GM18867 (cell line): ENCODE results near the gene ANKRD1.
"Not testable (repeated sequence)": the region's sequence is repeated elsewhere in the genome, so short reads cannot be mapped to it uniquely, and the experiment has no call there.

Experiments
- ATAC-seq: cut with Tn5 transposase; IDR thresholded peaks from one replicate; pipeline ENCODE4 v1.9.1; 2021; ENCODE audit warnings: mild to moderate bottlenecking, moderate library complexity; ENCODE audit not compliant: unreplicated experiment

Gene ANKRD1

DNA sequence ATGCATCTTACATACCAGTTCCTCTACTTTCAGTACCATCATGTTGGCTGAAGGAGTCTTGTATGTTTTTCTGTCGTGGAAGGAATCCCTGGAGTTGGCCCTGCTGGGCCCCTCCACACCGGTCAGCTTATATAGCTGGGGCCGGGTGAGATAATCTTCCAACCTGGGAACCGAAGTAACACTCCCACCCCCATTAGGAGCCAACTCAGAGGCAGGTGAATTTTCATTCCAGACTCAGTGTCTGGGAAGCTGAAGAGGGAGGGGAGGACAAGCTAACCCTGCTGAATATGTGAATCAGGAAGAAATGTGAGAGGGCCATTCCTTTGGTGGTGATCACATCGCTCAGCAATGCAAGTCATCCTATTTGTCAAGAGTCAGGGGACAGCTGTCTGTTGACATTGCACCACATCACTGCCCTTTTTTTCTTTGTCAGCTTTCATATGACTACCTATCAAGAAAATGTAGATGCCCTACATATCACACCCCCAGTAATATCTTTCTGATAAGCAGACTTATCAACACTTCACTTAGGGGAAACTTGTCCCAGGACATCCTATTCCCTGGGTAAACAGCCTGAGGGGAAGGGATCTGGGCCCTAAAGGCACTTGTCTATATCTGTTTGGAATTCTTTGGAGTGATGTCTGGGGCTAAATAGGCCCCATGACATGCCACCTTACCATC lies at the start of gene ANKRD1:
ANKRD1 (minus strand) TSS at position 102 of the 681 bp plus-strand sequence; CDS start at position 42, 60 bp downstream.
- ATAC-seq: no peak

DNA sequence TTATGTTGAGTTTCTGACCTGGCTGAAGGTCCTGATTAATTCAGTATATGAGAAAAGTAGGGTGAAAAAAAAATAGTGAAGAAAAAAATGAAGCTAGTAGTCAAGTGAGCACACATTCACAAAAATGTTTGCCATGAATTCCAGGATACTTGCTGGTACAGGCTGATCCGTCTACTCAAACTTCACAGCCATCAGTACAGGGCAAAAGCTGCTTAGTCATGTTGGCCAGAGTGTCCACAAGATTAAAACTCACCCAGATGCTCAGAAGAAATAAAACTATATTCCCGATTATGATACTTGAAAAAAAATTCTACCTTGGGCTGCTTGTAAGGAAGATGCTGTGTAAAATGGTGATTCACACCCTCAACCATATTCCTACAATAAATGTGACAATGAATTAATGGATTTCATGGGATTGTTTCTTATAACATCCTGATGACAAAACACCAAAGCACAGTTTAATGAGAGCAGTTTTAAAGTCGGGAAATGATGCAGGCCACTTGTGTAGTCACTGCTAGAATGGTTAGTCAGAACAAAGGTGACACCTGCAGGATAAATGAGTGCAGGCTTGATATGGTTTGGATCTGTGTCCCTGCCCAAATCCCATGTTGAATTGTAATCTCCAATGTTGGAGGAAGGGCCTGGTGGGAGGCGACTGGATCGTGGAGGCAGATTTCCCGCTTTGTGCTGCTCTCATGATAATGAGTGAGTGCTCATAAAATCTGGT lies 49.2 kb upstream of the ANKRD1 start:
- no peak for ATAC-seq

DNA sequence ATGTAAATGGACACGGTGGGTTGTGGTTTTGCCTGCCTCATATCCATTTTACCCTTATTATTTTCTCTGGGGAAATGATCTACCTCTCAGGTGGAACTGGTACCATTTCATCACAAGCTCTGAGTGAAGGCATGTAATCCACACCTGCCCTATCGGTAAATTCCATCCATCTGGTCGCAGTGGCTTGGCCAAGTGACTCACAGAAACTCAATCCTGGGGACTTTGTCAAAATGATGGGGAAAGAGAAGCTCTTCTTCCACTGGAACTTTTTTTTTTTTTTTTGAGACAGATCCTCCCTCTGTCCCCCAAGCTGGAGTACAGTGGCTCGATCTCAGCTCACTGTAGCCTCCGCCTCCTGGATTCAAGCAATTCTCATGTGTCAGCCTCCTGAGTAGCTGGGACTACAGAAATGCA lies 48.2 kb upstream of the ANKRD1 start:
- ATAC-seq: no peak

DNA sequence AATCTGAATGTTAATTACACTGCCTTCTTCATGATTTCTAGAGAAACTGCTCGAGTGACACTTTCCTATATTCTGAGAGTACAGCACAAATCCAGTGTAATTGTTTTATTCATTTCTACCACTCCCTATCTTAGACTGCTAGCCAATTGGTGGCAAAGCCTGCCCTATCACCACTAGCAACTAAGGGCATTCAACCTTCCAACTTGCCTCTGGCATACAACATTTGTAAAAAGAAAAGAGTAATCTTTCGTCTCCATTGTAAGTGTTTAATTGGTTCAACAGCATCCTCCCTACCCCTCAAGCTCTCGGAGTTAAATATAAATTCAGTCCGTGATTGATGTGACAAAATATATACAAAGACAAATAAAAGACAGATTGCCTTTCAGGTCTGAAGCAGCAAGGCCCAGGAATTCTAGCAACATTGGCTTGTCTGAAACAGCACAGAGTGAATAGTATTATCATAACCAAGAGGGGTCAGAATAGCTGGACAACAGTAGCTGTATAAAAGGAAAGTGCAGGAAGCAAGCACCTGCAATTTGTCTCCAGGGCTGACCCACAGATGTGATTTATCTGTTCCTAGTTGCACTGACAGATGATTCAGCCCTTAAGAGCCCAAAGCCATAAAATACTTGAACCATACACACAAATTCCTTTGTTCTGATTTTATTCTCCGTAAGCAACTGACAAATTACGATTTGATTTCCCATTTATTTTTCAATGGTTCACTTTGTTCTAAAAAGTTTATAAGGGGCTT lies 47.6 kb upstream of the ANKRD1 start:
- ATAC-seq: no peak

DNA sequence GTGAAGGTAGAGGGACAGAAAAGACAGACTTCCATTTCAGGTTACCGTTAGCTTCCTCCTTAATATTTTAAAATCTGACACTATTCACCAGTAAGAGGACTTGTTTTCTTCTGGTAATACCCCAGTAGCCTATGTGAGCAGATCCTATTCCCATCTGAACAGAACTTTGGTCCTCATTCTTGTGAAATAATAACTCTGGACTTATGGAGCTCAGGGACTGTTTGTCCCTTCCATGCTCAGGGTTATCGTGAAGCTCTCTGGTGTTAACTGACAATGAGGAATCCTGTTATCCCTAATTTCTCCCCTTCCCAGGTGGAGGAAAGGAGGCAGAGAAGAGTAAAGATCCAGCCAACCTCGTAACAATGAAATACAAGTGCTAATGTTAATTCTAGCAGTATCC lies 47.0 kb upstream of the ANKRD1 start:
- ATAC-seq: no peak

DNA sequence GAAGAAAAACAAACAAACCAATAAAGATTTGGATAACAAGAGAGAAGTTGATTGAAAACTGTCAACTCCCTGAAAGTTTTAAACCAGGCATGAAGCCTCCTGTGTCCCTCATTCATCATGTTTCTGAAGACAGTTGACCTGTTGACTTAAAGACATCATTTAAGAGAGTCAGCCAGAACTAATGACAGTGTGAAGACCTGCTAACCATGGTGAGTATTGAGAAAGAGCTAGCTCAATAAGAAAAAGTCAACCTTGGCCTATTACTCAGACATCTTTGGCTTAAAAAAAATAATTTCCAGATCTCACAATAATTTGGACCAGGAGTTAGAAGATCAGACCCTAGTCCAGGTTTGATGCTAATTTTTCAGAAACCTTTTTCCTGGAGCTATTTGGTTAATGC lies 45.3 kb upstream of the ANKRD1 start:
- no peak for ATAC-seq

DNA sequence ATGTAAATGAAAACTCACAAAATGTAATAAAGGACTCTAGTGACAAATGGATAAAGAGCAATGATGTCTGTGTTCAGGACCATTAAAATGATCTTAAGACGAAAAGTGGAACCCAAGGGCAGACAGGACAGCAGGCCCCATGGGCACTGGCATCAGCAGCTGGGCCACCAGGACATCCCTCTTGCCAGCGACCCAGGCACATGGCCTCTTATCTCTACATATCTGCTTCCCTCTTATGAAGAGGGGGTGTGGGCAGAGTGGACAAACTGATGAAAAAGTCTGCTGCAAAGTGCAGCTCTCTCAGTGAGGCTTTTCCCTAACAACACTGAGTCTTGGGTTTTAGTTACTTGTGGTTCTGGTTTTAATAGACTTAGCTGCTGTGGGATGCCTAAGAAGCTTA lies 44.8 kb upstream of the ANKRD1 start:
- no peak for ATAC-seq

DNA sequence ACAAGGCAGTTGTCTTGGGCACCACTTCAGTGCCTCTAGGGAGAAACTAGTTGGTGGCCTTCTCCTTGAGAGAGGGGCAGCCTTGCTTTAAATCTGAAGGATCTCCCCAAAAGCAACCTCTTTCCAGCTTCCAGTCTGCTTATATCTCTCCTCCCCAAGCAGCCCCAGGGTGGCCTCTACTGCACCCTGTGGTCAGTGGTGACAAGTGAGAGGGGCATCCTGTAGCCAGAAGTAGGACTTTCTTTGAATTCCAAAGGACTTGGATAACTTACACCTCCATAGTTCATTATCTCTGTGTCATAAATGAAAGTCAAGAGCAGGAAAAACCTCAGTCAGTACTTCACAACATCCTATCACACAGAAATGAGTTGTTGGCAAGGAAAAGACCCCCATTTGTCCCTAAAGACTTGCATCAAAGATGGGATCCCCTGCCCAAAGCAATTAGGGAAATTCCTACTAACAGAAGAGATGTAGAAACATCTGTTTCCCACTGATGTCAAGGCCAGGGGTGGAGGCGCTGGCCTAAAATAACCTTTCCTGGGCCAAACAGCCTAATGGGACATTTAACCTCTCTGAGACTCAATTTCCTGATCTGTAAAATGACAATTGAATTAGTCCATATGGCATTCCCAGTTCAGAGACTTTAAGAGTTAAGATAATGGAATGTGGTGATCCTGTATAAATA lies 44.0 kb upstream of the ANKRD1 start:
- ATAC-seq: no peak

DNA sequence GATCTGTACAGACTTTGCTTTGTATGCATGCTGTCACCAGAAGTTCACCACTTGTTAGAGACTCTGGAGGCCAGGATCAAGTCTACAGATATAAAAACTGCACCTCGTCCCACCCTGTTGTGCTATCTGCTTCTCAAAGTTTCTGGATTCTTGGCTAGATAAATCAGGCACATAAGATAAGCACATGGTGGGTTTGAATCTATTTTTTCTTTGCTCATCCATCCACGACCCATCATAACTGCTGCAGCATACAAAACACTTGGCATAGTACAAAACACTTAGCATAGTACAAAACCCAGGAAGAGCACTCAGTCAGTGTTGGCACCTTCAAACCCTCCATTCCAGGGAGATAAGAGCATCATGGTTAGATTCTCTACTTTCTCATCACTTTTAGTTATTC lies 42.4 kb upstream of the ANKRD1 start:
- no peak for ATAC-seq

DNA sequence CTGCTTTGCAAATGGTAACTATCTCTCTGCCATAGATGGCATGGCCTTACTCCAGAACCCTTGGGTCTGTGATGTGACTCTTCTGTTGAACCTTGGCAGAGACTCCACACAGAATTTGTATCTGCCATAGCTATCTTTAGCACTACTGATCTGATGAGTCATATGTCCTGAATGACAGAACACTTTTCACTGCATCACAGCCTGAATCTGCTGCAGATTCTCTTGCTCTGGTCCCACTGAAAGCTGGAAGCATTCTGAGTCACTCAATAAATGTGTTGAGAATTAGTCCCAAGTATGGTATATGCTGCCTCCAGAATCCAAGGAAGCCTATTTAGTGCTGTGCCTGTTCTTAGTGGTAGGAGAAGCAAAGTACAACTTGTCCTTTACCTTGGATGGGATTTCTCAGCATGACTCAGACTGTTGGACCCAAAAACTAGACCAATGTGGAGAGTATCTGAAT lies 39.5 kb upstream of the ANKRD1 start:
- peak; percentile 66 for ATAC-seq

DNA sequence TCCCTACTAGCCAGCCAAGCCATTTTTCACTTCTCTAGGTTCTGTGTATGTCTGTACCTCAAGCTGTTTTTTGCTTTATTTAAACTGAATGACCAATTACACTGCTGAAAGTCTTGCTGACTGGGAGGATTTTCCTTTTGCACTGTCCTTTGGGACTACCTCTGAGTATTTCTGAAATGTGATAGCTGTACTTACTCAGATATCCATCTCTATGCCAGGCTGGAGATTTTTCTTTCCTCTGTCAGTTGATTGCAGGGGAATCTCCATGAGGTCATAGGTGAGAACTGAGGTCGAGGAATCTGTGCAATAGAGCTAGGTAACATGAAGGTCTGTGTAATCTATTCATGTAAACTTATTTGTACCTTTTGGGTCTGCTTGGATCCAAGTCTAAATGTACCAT lies 38.9 kb upstream of the ANKRD1 start:
- ATAC-seq: peak; percentile 10

DNA sequence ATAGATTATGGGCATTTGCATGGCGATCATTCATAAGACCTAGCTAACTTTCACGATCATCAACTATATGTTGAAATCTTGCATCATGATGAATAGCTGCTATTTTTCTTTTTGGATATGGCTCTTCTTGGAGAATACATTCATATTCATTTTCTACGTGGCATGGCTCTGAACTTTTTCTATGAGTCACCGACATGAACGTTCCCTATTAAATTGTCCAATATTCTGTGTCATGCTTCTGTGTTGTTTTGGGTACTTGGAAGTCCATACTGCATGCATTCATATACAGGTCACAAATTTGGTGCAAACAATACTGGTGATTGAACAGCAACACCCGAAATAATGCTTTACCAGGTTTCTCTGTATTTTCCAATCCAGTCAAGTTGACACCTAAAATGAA lies 37.9 kb upstream of the ANKRD1 start:
- no peak for ATAC-seq

DNA sequence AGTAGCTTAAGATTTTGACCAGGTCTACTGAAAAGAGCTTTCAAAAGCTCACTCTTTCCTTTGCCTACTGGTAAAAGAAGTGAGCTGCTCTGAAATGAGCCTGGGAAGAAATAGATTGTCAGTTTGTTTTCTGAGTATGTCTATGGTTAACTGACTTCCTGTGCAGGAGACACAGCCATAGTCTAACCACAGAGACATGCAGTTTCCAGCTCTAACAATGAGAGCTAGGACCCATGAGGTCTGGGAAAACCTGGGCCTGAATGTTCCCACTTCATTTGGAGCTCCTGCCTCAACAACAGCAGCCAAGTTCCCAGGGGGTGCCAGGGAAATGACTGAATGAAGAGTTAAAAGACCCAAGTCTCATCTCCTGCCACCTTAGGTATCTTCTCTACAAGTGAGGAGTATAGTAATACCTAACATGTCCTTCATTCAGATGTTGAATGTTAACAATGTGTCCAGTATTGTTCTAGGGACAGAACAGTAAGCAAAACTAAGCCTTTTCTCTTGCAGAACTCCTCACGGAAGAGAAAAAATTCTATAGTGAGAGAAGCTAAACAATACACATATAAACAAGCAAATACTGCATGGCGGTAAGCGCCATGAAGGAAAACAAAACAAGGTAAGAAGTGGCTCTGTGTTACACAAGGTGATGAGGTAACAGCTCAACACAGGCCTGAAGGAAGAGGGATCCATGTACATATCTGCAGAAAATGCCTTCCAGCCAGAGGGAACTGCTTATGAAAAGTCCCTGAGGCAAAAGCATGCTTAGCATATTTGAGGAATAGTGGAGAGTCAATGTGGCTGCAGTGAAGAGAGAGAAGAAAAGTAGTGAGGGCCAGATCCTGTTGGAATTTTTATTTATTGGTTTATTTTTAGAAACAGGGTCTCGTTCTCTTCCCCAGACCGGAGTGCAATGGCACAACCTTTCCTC lies 26.4 kb upstream of the ANKRD1 start:
- ATAC-seq: no peak

DNA sequence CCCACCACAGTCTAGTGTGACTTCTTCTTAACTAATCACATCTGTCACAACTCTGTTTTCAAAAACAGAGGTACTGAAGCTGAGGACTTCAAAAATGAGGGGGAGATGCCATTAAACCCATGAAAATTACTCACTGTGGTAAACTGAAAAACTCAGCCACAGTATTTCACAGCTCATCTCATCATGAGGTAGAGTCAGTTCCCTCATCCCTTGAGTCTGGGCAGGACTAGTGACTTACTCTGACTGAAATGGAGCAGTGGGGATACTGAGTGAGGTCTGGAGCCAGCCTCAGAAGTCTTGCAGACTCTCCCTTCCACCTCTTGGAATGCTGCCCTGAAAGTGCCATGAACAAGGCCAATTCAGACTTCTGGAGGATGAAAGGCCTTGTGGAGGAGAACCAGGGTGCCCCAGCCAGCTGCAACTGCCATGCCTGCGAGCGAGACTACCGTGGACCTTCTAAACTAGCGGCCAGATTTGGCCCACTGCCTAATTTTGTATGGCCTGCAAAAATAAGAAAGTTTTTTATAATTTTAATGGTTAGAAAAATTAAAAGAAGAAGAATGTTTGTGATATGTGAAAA lies 24.7 kb upstream of the ANKRD1 start:
- ATAC-seq: no peak

DNA sequence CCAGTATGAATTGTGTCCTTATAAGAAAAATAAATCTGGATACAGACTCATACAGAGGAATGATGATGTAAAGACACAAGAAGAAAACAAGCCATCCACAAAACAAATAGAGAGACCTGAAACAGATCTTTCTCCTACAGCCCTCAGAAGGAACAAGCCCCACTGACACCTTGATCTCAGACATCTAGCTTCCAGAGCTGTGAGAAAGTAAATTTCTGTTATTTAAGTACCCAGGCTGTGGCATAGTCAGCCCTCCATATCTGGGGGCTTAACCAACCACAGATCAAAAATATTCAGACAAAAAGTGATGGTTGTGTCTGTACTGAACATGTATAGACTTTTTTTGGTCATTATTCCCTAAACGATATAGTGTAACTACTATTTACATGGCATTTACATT lies 23.9 kb upstream of the ANKRD1 start:
- ATAC-seq: no peak

DNA sequence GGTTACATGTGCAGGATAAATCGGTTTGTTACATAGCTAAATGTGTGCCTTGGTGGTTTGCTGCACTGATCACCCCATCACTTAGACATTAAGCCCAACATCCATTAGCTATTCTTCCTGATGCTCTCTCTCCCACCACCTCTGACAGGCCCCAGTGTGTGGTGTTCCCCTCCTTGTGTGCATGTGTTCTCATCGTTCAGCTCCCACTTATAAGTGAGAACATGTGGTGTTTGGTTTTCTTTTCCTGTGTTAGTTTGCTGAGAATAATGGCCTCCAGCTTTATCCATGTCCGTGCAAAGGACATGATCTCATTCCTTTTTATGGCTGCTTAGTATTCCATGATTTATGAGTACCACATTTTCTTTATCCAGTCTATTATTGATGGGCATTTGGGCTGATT lies 22.1 kb upstream of the ANKRD1 start:
- ATAC-seq: not testable (repeated sequence)

DNA sequence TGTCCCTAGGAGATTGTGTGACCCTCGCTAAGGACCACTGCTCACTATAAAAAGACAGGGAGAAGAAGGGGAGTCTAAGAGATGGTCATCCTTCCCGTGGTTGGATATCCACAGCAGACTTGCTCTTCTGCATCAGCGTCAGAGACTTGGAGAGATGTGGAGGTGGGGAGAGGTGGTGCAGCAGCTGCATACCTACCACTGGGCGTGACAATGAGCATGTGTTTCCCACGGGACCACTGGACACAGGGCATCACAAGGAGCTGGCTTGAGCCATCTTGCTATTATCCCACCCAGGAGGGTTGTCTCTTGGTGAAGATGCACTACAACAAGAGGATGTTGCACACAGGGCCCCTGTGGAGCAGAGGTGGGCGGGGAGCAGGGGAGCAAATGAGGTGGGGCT lies 18.8 kb upstream of the ANKRD1 start:
- ATAC-seq: no peak

DNA sequence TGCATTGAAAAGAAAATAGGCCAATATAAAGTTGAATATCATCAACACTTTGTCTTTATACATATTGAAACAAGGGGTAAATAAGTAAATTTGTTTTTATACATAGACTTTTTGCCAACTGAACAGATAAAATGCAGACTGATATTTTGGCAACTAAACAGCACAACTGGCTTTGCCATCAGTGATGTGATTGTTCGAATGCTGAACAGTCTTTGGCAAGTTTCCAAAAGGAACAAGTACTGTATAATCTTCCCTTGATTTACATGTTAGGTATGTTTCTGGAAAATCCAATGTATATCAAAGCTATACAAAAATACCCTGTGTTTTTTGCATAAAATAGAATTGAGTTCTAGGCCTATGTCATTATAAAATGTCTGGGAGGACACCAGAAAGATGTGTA lies 18.2 kb upstream of the ANKRD1 start:
- ATAC-seq: no peak

DNA sequence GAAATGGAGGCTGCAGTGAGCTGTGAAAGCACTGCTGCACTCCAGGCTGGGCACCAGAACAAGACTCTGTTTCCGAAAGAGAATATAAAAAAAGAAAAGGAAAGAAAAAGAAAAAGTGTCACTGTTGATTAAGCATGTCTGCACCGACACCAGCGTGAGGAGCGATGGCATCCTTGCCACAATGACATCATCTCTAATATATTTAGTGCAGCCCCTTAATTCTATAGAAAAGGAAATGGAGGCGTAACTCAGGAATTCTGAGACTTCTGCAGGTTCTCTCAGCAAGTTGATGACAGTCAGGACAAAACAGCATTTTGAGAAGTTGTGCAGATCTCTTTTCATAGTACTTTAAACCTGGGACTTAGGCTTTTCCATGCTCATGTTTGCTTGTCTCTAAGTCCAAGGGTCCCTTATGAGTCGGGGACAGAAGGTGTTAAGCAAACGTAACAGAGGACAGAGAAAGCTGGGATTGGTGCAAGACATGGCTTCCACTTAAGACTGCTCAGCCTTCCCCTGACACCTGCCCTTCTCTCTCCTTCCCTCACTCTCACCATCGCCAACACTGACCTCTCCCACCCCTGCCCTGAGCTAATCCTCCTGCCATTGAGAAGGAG lies 16.9 kb upstream of the ANKRD1 start:
- no peak for ATAC-seq
